Measurements from ENCODE around the gene CCDC12.

DNA sequence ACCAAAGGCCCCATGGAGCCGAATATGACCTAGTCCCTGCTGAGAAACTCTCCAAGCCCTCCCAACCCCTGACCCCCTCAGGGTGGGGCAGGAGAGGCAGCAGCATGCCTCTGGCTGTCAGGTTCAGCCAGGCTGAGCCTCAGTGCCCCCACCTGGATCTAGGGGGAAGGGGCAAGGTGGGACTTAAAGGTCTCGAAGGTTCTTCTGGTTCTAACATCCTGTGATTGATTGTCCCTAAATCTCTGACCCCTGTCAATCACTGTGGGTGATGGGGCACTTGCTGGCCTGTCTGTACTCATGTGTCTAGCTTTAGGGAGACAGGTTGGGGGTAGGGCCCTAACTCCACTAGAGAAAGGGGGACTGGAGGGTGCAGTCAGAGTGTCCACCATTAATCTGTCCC is 16.7 kb upstream of the CCDC12 start:
- TF ChIP-seq, protein P1, sequence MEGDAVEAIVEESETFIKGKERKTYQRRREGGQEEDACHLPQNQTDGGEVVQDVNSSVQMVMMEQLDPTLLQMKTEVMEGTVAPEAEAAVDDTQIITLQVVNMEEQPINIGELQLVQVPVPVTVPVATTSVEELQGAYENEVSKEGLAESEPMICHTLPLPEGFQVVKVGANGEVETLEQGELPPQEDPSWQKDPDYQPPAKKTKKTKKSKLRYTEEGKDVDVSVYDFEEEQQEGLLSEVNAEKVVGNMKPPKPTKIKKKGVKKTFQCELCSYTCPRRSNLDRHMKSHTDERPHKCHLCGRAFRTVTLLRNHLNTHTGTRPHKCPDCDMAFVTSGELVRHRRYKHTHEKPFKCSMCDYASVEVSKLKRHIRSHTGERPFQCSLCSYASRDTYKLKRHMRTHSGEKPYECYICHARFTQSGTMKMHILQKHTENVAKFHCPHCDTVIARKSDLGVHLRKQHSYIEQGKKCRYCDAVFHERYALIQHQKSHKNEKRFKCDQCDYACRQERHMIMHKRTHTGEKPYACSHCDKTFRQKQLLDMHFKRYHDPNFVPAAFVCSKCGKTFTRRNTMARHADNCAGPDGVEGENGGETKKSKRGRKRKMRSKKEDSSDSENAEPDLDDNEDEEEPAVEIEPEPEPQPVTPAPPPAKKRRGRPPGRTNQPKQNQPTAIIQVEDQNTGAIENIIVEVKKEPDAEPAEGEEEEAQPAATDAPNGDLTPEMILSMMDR (conservative IDR thresholded peaks at IDR 0.05 in 1 of 2, IDR thresholded peaks at IDR 0.05 in 1 of 2; ENCODE audit: extremely low read depth in 1 of 2, insufficient read depth in 1 of 2, low read depth in 1 of 2, low read length in 2 of 2), result no peak
- TF ChIP-seq EZH2 (IDR thresholded peaks at IDR 0.05; ENCODE audit: borderline replicate concordance, low read length), result no peak

All from mammary epithelial cell (primary cell).